H9 (cell line): Measurements from ENCODE around the gene GPRASP2. TPM values are rescaled to one million over a fixed set of nuclear protein-coding genes. Genes with fewer than 3 reads are reported as not detected.

Experiments used
- DNase-seq: peaks from one replicate; pipeline ENCODE4 v3.0.0-alpha.2; 2017
- H2AFZ ChIP-seq: one replicate; pipeline ENCODE4 v1.6.1; 2013; ENCODE audit warnings: mild to moderate bottlenecking, low read length, control low read depth, moderate library complexity
- H2AK5ac ChIP-seq: 2 replicates; pipeline ENCODE4 v1.6.1; 2013; ENCODE audit warnings: low read length, control low read depth, mixed read lengths; ENCODE audit not compliant: insufficient read length
- H2BK120ac ChIP-seq: one replicate; pipeline ENCODE4 v1.6.1; 2013; ENCODE audit warnings: low read depth, mild to moderate bottlenecking, low read length, control low read depth, inconsistent platforms; ENCODE audit not compliant: poor library complexity, severe bottlenecking
- H2BK12ac ChIP-seq: 2 replicates; pipeline ENCODE4 v1.6.1; 2013; ENCODE audit warnings: low read length, control low read depth, mixed read lengths, low read depth; ENCODE audit not compliant: insufficient read length
- H2BK15ac ChIP-seq: 2 replicates; pipeline ENCODE4 v1.6.1; 2013; ENCODE audit warnings: low read depth, low read length, control low read depth
- H2BK20ac ChIP-seq: one replicate; pipeline ENCODE4 v1.6.1; 2013; ENCODE audit warnings: low read depth, mild to moderate bottlenecking, low read length, control low read depth, inconsistent platforms; ENCODE audit not compliant: poor library complexity, severe bottlenecking
- H2BK5ac ChIP-seq: 2 replicates; pipeline ENCODE4 v1.6.1; 2013; ENCODE audit warnings: low read length, control low read depth, mixed read lengths; ENCODE audit not compliant: insufficient read length
- H3K14ac ChIP-seq: 2 replicates; pipeline ENCODE4 v1.6.1; 2013; ENCODE audit warnings: low read length, control low read depth; ENCODE audit not compliant: insufficient read depth
- H3K18ac ChIP-seq: 2 replicates; pipeline ENCODE4 v1.6.1; 2013; ENCODE audit warnings: low read depth, mild to moderate bottlenecking, mixed read lengths, low read length, control low read depth; ENCODE audit not compliant: insufficient read length
- H3K23ac ChIP-seq: 2 replicates; pipeline ENCODE4 v1.6.1; 2013; ENCODE audit warnings: low read length, control low read depth, mixed read lengths, low read depth; ENCODE audit not compliant: insufficient read length
- H3K23me2 ChIP-seq: 2 replicates; pipeline ENCODE4 v1.6.1; 2013; ENCODE audit warnings: low read depth, mild to moderate bottlenecking, mixed read lengths, low read length, control low read depth; ENCODE audit not compliant: insufficient read length, poor library complexity, severe bottlenecking
- H3K27ac ChIP-seq: 2 replicates; pipeline ENCODE4 v1.5.1; 2013; ENCODE audit warnings: low read length, control low read depth, mixed read lengths, low read depth; ENCODE audit not compliant: insufficient read length
- H3K27me3 ChIP-seq: 2 replicates; pipeline ENCODE4 v1.6.1; 2013; ENCODE audit warnings: low read length, control low read depth, inconsistent platforms; ENCODE audit not compliant: insufficient read depth
- H3K4ac ChIP-seq: 2 replicates; pipeline ENCODE4 v1.6.1; 2013; ENCODE audit warnings: low read depth, mild to moderate bottlenecking, control low read depth, inconsistent platforms, low read length, moderate library complexity
- H3K4me1 ChIP-seq: 2 replicates; pipeline ENCODE4 v1.6.1; 2013; ENCODE audit warnings: low read length, control low read depth, inconsistent platforms; ENCODE audit not compliant: insufficient read depth
- H3K4me2 ChIP-seq: 2 replicates; pipeline ENCODE4 v1.6.1; 2013; ENCODE audit warnings: low read length, control low read depth, mixed read lengths; ENCODE audit not compliant: insufficient read length, insufficient read depth
- H3K56ac ChIP-seq: 2 replicates; pipeline ENCODE4 v1.6.1; 2013; ENCODE audit warnings: low read depth, mild to moderate bottlenecking, mixed read lengths, low read length, control low read depth; ENCODE audit not compliant: insufficient read length
- H3K79me1 ChIP-seq: 2 replicates; pipeline ENCODE4 v1.6.1; 2013; ENCODE audit warnings: low read depth, mild to moderate bottlenecking, moderate library complexity, low read length, control low read depth, inconsistent platforms; ENCODE audit not compliant: insufficient read depth, poor library complexity, severe bottlenecking
- H3K79me2 ChIP-seq: 2 replicates; pipeline ENCODE4 v1.6.1; 2013; ENCODE audit warnings: low read length, control low read depth, inconsistent platforms; ENCODE audit not compliant: insufficient read depth
- H3K9ac ChIP-seq: 2 replicates; pipeline ENCODE4 v1.6.1; 2013; ENCODE audit warnings: low read length, control low read depth, mixed read lengths; ENCODE audit not compliant: insufficient read length; ENCODE audit errors: extremely low read depth
- H3K9me3 ChIP-seq: one replicate; pipeline ENCODE4 v1.6.1; 2013; ENCODE audit warnings: low read depth, low read length, inconsistent platforms; ENCODE audit not compliant: control insufficient read depth
- H3T11ph ChIP-seq: one replicate; pipeline ENCODE4 v1.6.1; 2013; ENCODE audit warnings: mild to moderate bottlenecking, low read length, control low read depth, inconsistent platforms
- H4K20me1 ChIP-seq: one replicate; pipeline ENCODE4 v1.6.1; 2013; ENCODE audit not compliant: control insufficient read depth, insufficient read length, insufficient read depth
- H4K5ac ChIP-seq: 2 replicates; pipeline ENCODE4 v1.6.1; 2013; ENCODE audit warnings: low read depth, mild to moderate bottlenecking, mixed read lengths, low read length, control low read depth; ENCODE audit not compliant: insufficient read length
- H4K8ac ChIP-seq: replicated peaks from 2 replicates; pipeline ENCODE4 v1.6.1; 2013; ENCODE audit warnings: low read length, control low read depth, mixed read lengths, low read depth; ENCODE audit not compliant: insufficient read length
- H4K91ac ChIP-seq: 2 replicates; pipeline ENCODE4 v1.6.1; 2013; ENCODE audit warnings: low read depth, mild to moderate bottlenecking, moderate library complexity, mixed read lengths, low read length, control low read depth; ENCODE audit not compliant: insufficient read length
- H3K27ac Mint-ChIP-seq, 3 experiments: 2 replicates in 2 of 3; 3 replicates in 1 of 3; pipeline ENCODE4 v1.8.0; 2020 to 2021; ENCODE audit warnings: mixed read lengths in 3 of 3, mild to moderate bottlenecking in 1 of 3, moderate library complexity in 1 of 3
- H3K27me3 Mint-ChIP-seq: 2 replicates; pipeline ENCODE4 v1.8.0; 2021; ENCODE audit warnings: low read depth, mild to moderate bottlenecking, moderate library complexity, mixed read lengths
- H3K36me3 Mint-ChIP-seq, 3 experiments: 2 replicates in 2 of 3; 3 replicates in 1 of 3; pipeline ENCODE4 v1.8.0; 2020 to 2021; ENCODE audit warnings: low read depth in 3 of 3, mixed read lengths in 3 of 3; ENCODE audit not compliant: insufficient read depth in 1 of 3
- H3K4me1 Mint-ChIP-seq, 2 experiments: 2 replicates each; pipeline ENCODE4 v1.8.0; 2020; ENCODE audit warnings: mixed read lengths in 2 of 2
- H3K4me3 Mint-ChIP-seq, 2 experiments: 2 replicates in 1 of 2; 3 replicates in 1 of 2; pipeline ENCODE4 v1.8.0; 2020 to 2021; ENCODE audit warnings: mild to moderate bottlenecking in 2 of 2, mixed read lengths in 2 of 2, moderate library complexity in 1 of 2
- H3K9me3 Mint-ChIP-seq, 2 experiments: 2 replicates in 1 of 2; 3 replicates in 1 of 2; pipeline ENCODE4 v1.8.0; 2020; ENCODE audit warnings: mild to moderate bottlenecking in 2 of 2, mixed read lengths in 2 of 2, moderate library complexity in 1 of 2
- CTCF ChIP-seq: fragments of 200-600 bp; sonication (generic); conservative IDR thresholded peaks from 3 replicates; pipeline ENCODE4 v1.8.0; 2021; ENCODE audit warnings: antibody characterized with exemption, mild to moderate bottlenecking
- WGBS: extraction: QIAGEN DNeasy Blood & Tissue Kit; methylation state at CpG from one replicate; pipeline ENCODE4 v1.1.7; 2013; ENCODE audit warnings: missing lambda C conversion rate, low lambda C conversion rate, mixed read lengths; ENCODE audit not compliant: insufficient read length; ENCODE audit errors: extremely low coverage; 5-methylcytosine and 5-hydroxymethylcytosine counted together
- total RNA-seq: library from RNA; stranded (reverse); gene quantifications from 2 replicates; pipeline ENCODE4 v1.2.1, GENCODE V29; 2021

Gene GPRASP2
- total RNA-seq, 1 experiment from 2014 or later, result 14.2 TPM

- no peak overlapping the region for H4K5ac ChIP-seq
- H4K20me1 ChIP-seq, result no peaks in the 10 kb centered on the region
- no peak overlapping the region for H3K23ac ChIP-seq
- no peak overlapping the region for H2BK120ac ChIP-seq
- no peak overlapping the region for H3K4ac ChIP-seq
- H2BK5ac ChIP-seq, result no peak overlapping the region
- H3K23me2 ChIP-seq, result no peaks in the 10 kb centered on the region
- Mint-ChIP-seq H3K27ac (no peak overlapping the region), H3K4me3 (no peak overlapping the region), H3K9me3 (peaks cover 57 to 64% of the 10 kb centered on the region in 2 experiments), H3K36me3 (peaks cover 4 to 8% (median 6%) of the 10 kb centered on the region in 3 experiments; a peak in 5 of 7 replicates), H3K4me1 (peaks cover 5 to 7% of the 10 kb centered on the region in 2 experiments; a peak in 3 of 4 replicates), H3K27me3 (no peaks in the 10 kb centered on the region; the same call in 1 of the 2 replicates)
- H3K79me1 ChIP-seq, result no peaks in the 10 kb centered on the region
- no peak overlapping the region for H2BK12ac ChIP-seq
- no peak overlapping the region for H3K18ac ChIP-seq
- H4K91ac ChIP-seq, result no peak overlapping the region
- no peak overlapping the region for H2AK5ac ChIP-seq
- no peak overlapping the region for H3K14ac ChIP-seq
- no peak for TF ChIP-seq CTCF
- DNase-seq, result no peak
- no peak overlapping the region for H3K27ac ChIP-seq
- no peak overlapping the region for H3T11ph ChIP-seq
- no peaks in the 10 kb centered on the region for H3K27me3 ChIP-seq
- whole genome bisulfite sequencing, result no CpG with 5 or more reads among the region's 1 CpG
- no peaks in the 10 kb centered on the region for H3K79me2 ChIP-seq
- no peak overlapping the region for H2AFZ ChIP-seq
- peaks cover 51% of the 10 kb centered on the region for H3K9me3 ChIP-seq
- H3K4me1 ChIP-seq, result no peaks in the 10 kb centered on the region
- no peak overlapping the region for H3K56ac ChIP-seq
- H3K9ac ChIP-seq, result no peak overlapping the region
- H2BK15ac ChIP-seq, result no peak overlapping the region
- no peak overlapping the region for H3K4me2 ChIP-seq
- H4K8ac ChIP-seq, result no peak overlapping the region
- H2BK20ac ChIP-seq, result no peak overlapping the region
Measured at GRCh38 chrX:102727761-102728160, 15.5 kb downstream of the GPRASP2 start.
